Measurements from ENCODE around the gene SHB.

SHB gene

DNA sequence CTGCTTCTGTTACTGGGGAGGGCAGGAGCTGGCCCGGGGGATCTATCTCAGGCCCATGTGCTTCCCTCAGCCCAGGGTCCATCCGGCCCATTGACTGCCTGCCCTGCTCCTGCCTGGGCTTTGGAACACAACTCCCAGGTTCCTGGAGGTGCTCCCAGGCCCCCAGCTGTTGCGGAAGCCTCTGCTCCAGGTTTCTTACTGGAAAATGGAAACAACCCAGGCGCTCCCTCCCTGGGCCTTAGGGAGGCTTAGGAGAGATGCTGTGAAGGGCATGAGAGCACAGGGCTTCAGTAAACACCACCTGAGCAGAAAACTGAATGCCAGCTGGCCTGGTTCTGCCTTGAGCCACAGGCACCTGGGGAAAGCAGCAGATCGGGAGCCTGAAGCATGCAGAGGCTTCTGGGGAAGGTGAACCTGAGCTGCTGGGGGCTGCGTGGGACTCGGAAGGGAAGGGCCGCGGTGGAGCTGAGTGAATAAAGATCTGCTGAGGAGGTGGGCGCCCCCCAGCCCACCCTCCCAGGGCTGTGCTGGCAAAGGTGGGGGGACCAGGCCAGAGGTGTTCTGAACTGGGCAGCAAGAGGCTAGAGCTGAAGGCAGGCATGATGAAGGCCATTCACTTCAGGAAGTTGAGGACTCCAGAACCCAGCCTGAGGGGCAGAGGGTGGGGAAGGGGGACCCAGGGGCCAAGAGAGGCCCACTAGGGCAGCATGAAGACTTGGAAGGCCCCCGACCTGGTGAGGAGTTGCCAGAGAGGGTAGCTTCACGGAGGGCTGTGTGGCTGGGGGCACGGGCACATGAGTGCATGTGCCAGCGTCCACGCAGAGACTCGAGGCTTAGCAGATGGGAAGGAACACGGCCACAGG lies 64.8 kb downstream of the SHB start:
- DNase-seq, result no peak

DNA sequence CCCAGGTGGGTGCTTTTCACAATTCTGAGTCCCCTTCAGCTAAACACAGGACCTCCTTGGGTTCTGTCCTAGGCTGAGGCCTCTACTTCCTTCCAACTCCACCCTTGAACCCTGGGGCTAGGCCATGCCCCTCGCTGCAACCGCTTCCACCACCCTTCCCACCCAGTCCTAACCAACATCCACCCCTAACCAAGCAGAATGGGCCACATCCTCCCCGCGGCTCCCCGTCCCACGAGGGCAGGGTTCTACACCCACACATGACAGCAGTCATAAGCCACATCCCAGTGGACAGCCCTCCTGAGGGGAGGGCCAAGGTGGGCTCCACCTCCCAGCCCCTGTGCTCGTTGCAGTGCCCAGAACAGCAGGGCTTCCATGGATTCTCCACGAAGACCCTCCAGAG lies 65.8 kb downstream of the SHB start:
- no peak for DNase-seq

DNA sequence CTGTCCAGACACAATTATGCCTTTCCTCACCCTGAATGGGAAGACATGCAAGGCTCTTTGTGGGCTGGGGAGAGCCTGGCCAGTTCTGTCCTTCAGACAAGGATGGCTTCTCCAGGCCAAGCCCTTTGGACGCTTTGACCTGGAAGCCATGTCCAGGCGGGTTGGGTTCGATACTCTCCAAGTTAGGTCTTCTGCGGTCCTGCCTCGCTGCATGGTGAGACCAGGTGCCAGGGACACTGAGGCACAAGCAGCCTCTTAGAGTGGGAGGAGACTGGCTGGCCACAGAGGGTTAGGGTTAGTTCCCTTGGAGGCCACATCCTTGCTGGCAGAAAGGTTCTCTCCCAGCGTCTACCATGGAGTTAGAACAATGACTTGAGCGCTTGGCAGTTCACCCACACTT lies 67.6 kb downstream of the SHB start:
- DNase-seq, result no peak

DNA sequence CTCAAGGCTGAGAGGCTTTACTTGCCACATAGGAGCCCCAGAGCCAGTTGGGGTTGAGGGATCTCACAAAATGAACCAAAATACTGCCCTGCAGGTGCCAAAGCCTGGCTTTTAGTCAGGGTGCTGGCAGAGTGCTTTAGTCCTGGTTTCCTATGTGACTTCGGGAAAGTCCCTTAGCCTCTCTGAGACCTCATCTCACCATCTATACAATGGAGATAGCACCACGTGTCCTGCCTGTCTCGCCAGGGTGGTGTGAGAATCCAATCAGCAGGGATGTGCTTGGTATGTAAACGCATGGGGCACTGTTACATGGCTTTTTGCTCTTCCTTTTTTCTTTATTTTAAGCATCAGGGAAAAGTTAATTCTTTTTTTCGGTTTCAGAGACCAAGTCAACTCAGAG lies 68.3 kb downstream of the SHB start:
- no peak for DNase-seq

DNA sequence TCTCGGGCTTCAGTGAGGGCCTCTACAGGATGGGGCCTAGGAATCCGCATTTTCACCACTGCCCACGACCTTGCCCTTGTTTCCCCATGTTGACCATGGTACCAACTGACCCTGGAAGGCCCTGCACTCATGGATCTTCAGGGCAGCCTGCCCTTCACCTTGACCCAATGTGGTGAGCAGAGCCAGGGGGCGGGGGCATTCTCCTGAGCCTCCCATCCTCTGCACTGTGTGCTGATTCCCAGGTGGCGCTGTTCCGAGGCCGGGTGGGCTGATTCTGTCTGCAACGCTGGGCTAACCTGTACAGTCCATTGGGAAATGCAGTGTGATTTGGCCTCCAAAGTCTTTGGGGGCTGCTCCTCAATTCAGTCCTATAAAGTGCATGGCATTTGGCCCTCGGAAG lies 68.7 kb downstream of the SHB start:
- no peak for DNase-seq

DNA sequence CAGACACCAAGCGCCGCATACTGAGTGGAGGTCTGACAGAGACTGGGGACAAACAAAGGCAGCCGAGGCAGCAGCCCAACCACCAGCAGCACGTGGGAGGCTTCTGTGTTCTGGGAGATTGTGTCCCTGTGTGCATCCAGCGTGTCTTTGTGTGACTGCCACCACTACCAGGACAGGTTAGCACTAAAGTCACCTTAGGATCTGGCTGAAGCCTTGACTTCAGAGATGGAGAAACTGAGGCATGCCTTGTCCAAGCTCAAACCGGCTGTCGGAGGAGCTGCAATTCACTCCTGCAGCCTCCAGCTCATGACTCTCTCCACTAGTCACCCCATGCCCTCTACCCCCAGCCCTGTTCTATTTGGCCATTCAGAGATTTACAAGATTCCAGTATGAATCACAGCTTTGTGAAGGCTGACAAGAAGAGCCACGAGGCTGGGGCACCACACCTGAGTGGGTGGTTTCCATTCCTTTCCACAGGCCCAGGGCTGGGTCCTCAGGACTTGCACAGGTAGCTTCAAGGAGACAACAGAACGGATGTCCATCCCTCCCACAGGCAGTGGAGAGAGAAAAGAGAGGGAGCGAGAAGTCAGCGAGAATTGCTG lies 69.3 kb downstream of the SHB start:
- DNase-seq, result no peak

DNA sequence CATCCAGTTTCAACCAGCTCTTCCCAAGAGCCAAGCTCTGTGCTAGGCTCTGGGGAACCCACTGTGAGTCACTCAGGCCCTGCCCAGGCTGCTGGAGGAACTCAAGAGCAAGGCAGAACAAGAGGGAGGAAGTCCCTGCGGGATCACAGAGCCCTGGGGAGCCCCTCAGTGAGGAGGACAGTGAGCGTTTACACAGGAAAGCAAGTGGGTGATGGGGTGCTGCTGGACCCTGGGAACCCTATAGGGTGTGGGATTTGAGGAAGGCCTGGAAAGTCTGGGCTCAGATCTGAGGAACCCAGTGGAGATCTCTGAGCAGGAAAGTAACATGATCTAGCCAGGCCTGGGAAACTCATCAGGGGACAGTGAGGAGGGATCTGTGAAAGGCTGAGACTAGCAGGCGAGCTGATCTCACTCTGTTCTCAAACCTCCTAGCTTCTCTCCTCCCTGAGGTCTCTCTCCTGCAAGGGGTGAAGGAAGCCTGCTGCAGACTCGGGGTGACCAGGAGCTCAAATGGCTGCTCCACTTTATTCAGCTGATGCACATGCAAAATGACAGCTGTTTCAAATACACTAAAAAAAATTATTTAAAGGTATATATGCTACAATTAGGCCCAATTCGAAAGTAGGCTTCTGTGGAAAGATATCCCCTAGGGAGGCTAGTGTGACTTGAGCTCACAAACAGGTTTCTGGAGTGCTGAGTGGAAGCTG lies 70.0 kb downstream of the SHB start:
- DNase-seq, result no peak

DNA sequence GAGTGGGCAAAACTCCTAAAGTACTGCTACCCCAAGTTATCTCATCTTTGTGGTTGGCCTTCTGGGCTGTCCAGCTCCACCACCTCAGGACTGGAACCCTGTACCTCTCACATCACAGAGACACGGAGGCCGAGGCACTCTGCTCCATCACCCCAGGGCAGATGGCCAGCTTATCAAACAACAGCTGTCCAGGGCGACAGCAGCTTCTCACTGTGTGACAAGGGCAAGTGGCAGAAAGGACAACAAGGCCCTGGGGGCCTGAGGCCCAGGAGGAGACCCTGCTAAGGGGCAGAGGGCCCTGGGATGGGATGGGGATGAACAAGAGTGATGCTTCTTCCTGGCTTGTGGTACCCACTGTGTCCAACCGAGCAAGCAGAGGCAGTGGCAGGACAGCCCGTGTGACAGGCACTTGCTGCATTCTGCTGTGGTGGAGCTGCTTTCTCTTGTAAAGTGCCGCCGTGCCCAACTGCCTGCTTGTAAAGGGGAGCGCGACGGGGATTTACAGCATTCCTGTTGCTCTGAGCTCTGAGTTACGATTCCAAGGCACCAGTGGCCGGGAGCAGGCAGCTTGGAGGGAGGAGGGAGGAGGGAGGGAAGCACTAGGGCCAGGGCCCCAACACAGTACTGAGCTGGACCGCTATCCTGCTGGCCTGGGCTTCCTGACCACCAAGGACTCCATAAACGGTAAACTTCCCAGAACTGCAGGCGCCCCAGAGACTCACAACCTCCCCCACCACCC lies 71.2 kb downstream of the SHB start:
- DNase-seq, result no peak

DNA sequence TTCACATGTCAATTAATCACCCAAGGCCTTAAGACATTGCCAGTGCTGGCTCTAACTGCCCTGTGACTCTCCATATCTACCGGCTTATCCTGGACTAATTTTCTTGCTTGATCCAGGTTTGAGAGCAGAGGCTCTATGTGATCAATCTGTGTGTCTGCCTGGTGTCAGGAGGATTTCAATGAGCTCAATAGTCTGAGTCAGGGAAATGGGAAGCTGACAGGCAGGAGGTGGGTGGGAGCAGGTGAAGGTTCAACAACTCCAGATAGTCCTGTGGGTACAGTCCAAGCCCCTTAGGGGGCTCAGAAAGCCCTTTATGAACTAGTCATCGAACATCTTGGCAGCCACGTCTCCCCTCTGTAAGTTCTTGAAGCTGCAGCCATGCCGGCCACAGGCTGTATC lies 72.2 kb downstream of the SHB start:
- DNase-seq, result no peak

DNA sequence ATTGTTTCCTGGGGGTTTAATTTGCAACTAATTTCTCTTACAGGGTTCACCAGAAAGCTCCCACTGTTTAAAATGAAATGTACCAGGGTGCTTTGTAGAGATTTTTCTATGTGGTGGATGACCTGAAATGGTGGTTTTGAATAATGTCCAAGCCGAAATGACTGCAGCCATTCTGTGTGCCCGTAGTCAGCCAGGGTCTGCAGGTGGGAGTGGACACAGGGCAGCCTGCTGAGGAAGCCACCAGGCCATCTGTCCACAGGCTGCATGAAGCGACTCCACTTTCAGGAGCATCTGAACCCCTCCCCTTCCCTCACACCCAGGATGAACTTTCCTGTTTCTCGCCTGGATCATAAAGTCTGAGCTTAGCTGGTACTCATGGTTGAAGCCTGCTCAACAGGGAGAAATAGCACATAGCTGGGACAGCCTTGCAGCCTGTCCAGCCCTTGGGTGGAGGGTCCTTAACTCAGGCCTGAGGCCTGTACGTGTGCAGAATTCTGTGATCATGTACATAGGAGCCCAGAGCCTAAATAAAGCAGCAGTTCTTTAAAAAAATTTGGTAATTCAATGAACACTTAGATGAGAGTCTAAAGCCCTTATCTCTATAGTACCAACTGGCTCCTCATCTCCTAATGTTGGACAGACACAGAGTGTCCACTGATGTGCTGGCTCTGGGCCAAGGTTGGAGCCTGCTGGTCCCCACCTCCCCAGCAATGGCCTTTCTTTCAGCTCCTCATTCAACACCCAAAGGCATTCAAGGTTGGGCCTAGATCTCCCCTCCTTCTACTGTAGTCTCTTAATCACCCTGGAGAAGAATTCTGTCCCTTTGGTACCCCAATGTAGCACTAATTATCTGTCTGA lies 72.8 kb downstream of the SHB start:
- DNase-seq, result no peak

DNA sequence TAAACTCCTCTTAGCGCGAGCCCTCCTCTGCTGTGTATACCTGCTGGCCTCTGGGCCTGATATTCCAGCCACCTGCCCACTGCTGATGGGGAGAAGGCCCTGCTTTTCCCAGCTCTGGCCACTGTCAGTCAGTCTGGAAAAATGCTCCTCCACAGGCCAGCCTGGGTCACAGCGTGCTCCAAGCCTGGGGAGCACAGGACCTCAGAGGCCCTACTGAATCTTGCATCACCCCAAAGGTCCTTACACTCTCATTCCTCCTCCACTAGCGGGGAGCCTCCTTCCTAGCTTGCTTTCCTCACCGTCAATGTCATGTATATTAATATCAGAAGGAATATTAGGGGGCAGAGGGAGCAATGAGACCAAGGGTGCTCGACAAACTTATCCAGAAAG lies 73.7 kb downstream of the SHB start:
- DNase-seq, result no peak

DNA sequence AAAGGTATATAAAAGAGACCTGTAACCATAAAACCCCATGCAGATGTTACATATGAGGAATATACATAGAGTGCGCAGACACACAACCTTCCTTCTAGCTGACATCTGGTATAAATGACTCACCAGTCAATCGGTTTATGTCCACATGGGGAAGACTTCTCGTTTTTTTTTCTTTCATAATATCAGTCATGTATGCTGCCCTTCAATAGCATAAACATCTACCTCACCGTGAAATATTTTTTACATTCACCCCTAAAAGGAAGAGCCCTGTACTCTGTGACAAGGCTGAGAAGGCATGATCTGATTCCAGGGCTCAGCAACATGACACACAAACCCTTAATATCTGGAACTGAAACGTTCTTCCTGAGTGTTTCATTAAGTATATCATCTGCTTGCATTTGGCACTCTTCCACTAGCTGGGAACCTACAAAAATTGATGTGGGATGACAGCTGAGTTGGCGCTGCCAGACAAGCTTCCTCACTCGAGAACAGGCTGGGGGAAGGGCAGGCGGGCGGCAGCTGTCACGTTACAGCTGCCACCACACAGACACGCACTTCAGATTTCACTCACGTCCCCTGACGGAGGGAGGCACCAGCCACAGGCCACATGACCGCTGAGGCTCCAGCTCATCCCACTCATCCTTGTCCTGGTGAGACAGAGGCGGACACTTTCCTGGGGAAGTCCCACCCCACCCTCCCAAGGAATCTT lies 74.2 kb downstream of the SHB start:
- DNase-seq, result peak; percentile 80

DNA sequence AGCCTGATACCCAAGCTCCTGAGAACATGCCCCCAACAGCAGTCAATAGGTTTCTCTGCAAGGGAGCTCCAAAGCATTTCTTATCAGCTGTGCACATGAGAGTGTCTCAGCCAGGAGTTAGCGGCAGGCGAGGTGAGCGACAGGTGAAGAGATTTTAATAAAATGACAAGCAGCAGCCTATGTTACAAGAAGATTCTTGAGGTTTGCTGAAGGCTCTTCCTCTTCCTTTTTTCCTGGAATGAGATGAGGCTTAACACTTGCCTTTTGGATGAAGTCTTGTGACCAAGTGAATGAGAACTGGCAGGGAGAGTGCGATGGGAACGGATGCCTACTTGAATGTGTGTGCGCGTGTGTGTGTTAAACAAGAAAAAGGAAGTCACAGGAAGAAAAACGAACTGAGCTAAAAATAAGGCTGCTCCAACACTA lies 76.1 kb downstream of the SHB start:
- no peak for DNase-seq

DNA sequence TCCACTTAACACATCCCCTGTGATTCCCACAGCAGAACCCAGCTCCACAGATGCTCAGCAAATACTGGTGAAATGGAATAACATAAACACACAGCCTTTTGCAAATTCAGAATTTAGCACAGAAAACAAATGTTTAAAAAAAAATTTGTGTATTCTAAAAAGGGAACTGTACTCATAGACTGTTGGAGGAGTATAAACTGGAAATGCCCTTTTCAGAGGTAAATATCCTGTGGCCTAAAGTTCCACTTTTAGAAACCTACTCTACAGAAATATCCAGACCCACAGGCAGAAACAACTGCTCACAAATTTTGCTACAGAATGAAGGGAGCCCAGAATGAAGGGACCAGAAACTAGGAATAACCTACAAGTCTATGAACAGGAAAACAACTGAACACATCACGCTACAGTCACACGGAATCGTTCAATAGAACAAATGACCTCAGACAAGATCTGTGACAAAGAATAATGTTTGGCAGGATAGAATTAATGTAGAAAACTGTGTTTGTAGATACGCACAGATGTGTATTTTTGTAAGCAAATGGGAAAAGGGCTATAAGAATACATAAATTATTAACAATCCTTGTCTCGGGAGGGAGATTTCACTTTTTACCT lies 78.5 kb downstream of the SHB start:
- DNase-seq, result no peak

DNA sequence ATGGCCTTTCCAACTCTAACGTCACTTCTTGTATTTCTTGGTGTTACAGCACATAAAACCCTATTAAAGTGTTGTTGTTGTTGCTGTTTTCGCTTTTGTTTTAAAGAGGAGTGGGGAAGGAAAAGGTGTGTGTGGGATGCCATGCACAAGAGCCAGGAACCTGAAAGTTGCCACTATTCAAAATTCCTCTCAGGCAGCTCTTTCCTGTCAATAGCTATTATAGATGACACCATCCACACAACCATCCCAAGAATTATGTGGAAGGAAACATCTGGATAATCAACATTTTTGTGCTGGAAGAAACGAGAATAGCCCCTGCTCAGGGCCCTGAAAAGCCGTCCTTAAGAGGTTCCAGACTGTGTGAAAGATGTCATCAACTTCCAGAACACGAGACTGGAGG lies 79.3 kb downstream of the SHB start:
- DNase-seq, result no peak

DNA sequence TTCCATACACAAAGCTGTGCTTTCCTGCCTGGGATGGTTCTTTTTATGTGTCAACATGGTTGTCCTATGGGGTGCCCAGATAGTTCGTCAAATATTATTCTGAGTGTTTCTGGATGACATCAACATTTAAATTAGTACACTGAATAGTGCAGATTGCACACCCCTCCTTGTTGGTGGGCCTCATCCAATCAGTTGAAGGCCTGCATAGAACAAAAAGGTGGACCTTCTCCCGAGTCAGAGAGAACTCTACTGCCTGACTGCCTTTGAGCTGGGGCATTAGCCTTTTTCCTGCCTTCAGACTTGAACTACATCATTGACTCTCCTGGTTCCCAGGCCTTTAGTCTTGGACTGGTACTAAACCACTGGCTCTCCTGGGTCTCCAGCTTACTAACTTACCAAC lies 80.4 kb downstream of the SHB start:
- no peak for DNase-seq

DNA sequence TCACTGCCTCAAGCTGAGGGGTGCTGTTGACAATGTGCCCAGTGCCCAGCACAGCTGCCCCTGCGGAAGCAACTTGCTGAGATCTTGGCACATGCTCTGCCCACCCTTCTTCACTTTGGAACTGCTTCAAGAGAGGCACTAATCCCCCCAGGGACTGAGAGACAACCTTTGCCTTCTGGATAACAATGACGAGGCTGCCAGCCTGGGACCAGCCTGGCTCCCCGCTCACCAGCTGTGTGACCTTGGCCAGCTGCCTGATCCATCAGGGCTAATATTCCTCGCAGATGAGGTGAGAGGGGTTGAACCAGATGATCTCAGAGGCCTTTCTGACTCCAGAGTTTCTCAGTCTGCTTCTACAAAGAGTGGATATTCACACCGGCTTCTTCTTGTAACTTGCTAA lies 81.0 kb downstream of the SHB start:
- peak; percentile 64 for DNase-seq

DNA sequence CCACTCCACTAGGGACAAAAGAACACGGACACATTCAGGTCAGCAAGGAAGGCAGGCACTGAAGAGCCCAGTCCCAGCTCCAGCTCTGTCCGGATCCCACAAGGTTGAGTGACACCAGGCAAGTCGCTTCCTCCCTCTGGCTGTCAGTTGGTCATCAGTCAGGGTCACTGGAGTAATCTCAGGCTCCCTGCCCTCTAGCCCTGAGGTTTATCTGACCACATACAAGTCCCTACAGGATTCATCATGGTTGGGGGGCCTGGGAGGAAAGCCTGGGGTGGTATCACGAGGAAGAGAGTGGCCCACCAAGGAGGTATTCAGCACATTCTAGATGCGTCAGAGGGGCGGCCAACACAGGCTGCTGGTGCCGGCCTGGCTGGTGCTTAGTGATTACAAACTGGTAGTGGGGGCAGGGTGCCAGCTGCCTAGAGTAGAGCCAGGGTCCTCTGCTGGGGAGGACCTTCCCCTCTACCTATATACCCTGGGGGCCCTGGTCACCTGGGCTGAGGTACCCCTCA lies 81.5 kb downstream of the SHB start:
- DNase-seq, result peak; percentile 18

DNA sequence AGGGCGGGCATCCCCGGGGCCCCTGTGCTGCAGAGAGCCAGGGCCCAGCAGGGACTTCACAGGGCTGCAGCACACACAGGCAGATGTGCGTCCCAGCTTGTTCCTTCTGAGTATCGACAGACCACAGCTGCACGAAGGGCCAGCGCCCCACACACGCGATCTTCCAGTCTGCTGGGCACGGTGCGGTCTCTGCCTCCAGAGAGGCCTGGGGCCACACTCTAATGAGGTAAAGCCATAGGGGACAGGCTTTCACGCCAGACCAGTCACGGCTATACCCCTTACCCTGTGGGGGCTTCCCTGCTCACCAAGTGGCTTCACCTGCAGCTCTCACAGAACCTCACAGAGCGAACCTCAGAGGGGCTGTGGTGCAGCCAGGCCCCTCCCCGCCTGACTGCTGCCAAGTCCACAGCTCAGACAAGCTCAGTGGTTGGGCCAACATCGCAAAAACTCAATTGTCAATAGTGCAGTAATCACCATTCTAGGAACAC lies 82.2 kb downstream of the SHB start:
- DNase-seq, result no peak

DNA sequence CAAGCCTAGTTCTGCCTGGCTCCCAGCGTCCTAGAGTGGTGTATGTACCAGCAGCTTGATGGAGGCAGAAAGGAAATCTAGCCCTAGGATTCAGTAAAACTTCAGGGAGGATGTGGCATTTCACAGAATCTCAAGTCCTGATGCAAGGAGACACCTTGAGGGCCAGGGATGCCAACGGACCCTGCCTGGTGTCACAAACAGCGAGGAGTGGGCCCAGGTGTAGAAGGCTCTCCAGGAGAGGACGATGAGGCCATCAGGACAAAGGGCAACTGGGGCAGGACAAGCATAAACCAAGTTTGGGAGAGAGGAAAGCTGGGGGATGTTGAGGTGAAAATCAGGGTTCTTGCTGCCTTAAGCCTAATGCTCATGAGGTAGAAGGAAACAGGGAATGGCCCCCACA lies 83.0 kb downstream of the SHB start:
- no peak for DNase-seq

Measured in DMS 273 treated with DMSO at 0.1 percent for 48 hours (cell line).